NK-92 (cell line): ENCODE results near the gene JAK1.
"Not testable (repeated sequence)": the region's sequence is repeated elsewhere in the genome, so short reads cannot be mapped to it uniquely, and the experiment has no call there.

Experiments
- DNase-seq: peaks from one replicate; lab custom pipeline; 2025; ENCODE audit not compliant: unreplicated experiment; lab: John Stamatoyannopoulos, UW

The JAK1 gene

GRCh38 chr1:64966158-64966971, at the start of gene JAK1:
Gene JAK1, minus strand, starts transcription at chr1:64966549. Its CDS starts 80,285 bp downstream, at chr1:64886264.
- DNase-seq = no peak

DNA sequence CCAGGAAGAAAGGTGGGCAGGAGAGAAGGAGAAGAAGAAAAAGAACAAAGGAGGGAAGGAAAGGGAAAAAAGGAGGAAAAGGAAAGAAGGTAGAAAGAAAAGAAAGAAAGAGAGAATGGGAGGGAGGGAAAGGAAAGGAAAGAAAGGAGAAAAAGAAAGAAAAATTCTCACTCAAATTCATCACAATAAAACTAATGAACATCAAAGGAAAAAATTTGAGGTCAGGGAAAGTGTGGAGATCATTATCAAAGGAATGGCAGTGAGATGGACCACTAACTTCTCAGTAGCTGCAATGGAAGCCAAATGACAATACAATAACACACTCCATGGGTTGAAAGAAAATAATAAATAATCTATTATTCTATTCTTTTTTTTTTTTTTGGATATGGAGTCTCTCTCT, 48.0 kb upstream of the JAK1 start:
- no peak for DNase-seq

- no peak for DNase-seq
Observed at GRCh38 chr1:65011983-65012382, 45.6 kb upstream of the JAK1 start.

- DNase-seq = no peak
Observed at GRCh38 chr1:65009724-65010420, 43.5 kb upstream of the JAK1 start.

DNA sequence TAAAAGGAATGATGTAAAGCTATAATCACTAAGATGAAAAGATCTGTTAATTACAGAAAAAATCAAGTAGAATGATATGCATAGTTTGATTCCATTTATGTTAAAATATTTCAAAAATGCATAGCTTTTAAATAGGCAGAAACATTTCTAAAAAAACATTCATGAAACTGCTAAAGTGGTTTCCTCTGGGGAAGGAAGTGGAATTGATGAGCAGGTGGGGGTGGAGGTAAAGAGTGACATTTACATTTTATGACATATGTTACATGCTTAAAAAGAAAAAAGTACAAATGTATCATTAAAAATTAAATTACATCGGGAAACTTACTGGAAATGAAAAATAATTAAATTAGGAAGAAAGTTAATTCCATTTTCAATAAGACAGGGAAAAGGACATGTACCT, 42.8 kb upstream of the JAK1 start:
- DNase-seq = no peak

DNA sequence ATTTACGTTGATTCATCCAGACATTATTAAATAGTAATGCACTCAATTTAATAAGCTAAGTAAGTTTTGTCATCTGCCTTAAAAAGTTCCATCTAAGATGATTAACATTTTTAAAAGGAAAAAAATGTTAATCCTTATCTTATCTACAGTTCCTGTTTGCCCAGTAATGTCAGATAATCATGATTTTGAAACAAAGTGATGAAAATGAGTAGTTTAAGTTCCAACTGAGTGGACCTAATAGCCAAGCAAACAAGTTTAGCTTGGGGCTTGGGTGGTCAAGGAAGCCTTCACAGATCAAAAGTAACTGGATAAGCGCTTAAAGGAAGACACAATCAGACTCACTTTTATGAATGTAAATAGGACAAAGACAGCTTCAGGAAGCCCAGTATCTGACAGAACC, 40.5 kb upstream of the JAK1 start:
- no peak for DNase-seq

- no peak for DNase-seq
Observed at GRCh38 chr1:65003316-65003664, 36.9 kb upstream of the JAK1 start.

GRCh38 chr1:65002508-65003315, 36.4 kb upstream of the JAK1 start:
- no peak for DNase-seq

DNA sequence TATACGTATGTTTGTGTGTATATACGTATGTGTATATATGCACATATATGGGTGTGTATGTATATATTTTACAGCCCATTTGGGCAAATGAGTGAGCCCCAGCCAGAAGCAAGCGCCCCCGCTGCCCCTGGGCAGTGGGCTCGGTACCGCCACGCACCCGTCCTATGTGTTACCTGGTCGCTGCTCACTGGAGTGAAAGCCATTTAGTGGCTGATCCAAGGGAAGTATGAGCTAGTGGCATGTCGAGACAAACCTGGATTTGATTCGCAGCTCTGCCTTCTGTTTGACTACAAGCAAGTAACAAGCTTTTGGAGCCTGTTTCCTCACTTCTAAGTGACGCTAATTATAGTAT, 35.8 kb upstream of the JAK1 start:
- DNase-seq = no peak

- DNase-seq = no peak
Observed at GRCh38 chr1:65001231-65001792, 35.0 kb upstream of the JAK1 start.

DNA sequence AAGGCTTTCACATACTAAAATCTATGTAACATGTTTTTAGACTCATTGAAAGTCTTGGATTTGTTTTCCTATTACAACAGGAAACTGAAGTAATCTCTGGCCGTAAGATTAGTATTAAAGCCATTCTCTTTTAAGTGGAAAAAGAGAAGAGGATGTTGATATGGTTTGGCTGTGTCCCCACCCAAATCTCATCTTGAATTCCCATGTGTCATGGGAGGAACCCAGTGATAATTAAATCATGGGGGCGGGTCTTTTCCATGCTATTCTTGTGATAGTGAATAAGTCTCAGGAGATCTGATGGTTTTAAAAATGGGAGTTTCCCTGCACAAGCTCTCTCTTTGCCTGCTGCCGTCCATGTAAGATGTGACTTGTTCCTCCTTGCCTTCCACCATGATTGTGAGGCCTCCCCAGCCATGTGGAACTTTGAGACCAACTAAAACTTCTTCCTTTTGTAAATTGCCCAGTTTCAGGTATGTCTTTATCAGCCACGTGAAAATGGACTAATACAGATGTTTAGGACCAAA, 32.1 kb upstream of the JAK1 start:
- DNase-seq = not testable (repeated sequence)

DNA sequence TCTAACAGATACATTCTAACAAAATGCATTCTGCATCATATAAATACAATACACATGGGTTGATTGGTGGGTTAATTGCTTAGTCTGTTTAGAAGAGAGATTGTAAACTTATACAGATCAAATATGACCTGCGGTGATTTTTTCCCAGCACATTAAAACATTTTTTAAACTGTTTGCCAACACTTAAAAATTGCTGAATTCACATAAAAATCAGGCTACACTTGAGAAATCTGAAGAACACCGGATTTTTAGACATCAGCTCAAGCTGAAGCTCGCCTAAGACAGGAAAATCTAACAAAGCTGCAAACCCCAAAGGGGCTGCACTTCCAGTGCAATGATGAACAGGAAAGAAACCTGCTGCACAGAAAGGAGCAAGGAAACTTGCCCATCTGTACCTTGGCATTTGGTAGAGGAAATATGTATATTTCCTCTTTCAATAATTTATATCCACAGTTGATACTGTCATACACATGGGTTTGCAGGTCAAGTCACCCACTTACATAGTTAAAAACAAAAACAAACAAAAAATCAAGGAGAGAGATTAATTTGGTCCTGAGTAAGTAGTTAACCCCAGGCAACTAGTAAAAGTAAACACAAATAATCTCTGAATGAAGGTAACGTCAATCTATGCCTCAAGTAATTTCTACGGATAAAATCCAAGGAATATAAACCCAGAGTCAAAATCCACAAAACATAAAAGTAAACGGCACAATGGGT, 30.4 kb upstream of the JAK1 start:
- DNase-seq = no peak

GRCh38 chr1:64995316-64995715, 29.0 kb upstream of the JAK1 start:
- no peak for DNase-seq

- DNase-seq = no peak
Observed at GRCh38 chr1:64986903-64987871, 20.8 kb upstream of the JAK1 start.

DNA sequence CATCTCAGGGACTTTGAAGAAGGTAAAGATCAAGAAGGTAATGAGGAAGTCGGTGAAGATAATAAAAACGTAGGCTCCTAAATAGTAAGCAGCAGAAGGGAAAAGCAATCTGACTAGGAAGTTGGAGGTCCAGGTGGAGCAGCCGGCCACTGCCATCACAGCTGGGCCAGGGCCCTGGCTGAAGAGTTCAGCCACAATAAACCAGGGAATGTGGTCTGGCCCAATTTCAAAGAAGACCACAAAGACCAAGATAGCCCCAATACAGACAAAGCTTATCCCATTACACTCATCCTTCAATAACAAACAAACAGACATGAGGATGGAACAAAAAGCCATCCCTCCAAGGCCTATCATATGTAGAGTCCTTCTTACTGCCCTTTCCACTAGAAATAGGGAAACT, 18.4 kb upstream of the JAK1 start:
- no peak for DNase-seq

DNA sequence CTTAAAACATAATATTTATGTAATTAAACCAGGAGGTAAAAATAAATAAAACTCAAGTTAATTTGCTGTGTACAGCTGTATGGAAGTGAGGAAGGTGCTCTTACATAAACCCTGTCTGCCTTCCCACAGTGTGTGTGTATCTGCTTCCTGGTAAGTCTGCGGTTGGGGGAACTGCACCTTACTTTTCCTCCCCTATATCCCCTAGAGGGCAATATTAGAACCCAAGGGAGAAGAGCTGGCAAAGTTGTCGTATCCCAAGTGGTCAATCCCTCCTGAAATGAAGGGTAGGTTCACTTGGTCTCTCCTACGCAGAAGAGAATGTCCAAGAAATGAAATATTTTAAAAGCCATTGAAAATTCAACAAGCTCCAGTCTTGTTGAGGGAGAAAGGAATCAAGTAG, 17.8 kb upstream of the JAK1 start:
- DNase-seq = no peak

DNA sequence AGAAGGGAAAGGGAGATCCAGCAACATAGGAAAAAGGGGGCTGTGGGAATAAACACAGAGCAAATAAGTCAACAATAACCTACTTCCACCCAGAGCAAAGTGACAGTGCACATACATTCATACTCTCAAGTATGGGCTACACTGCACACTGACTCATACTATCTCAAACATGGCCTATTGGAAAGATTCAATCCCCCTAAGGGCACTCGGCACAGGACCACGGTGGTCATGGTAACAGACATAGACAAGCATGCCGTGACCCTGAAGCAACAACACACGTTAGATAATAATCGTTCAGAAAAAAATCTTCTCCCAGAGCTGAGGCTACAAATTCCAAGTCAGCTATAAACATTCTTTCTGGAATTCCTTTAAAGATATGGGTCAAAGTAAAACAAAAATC, 16.8 kb upstream of the JAK1 start:
- no peak for DNase-seq

GRCh38 chr1:64981601-64982533, 15.5 kb upstream of the JAK1 start:
- DNase-seq = no peak
